HEK293 (cell line): ENCODE measurements around the gene TARBP1.

ENCODE experiments used
- CTCF ChIA-PET: fragments of 350-600 bp; formaldehyde crosslinking; extraction: SDS; loops from one replicate; lab custom pipeline; 2021; ENCODE audit warnings: antibody characterized with exemption; lab: Yijun Ruan, JAX
- POLR2A ChIA-PET: fragments of 300-600 bp; formaldehyde crosslinking; extraction: SDS; loops from one replicate; lab custom pipeline; 2020; ENCODE audit warnings: antibody characterized with exemption, inconsistent platforms; lab: Yijun Ruan, JAX
- H3K27ac ChIP-seq: fragments of 200-500 bp; sonication (Bioruptor generic); 2 replicates; pipeline ENCODE4 v1.5.1; 2014; ENCODE audit warnings: low read depth, low read length, control low read depth, inconsistent platforms; ENCODE audit errors: extremely low read depth
- H3K36me3 ChIP-seq, 2 experiments: fragments of 200-500 bp in 1 of 2; sonication (Bioruptor generic) in 1 of 2; 1 replicate in 1 of 2; 2 replicates in 1 of 2; pipeline ENCODE4 v1.5.1; 2014 to 2017; ENCODE audit warnings: inconsistent platforms in 2 of 2, low read length in 2 of 2; ENCODE audit not compliant: control insufficient read depth in 2 of 2, insufficient read depth in 1 of 2
- H3K4me1 ChIP-seq: fragments of 200-500 bp; sonication (Bioruptor generic); 2 replicates; pipeline ENCODE4 v1.5.1; 2014; ENCODE audit warnings: mild to moderate bottlenecking, low read length, inconsistent platforms; ENCODE audit not compliant: control insufficient read depth, insufficient read depth
- H3K4me3 ChIP-seq: 2 replicates; pipeline ENCODE4 v1.5.1; 2011; ENCODE audit warnings: low read depth, mild to moderate bottlenecking, control low read depth, low read length, moderate library complexity
- H3K9me3 ChIP-seq: fragments of 200-500 bp; sonication (Bioruptor generic); 2 replicates; pipeline ENCODE4 v1.5.1; 2014; ENCODE audit warnings: low read depth, low read length, inconsistent platforms; ENCODE audit not compliant: control insufficient read depth, insufficient read depth
- KLF10 ChIP-seq: fragments of 450-650 bp; IDR thresholded peaks from 2 replicates; pipeline ENCODE4 v1.5.1; 2018; ENCODE audit warnings: missing biosample characterization, mild to moderate bottlenecking, missing genetic modification characterization
- OSR2 ChIP-seq: fragments of 450-650 bp; formaldehyde crosslinking; IDR thresholded peaks from 2 replicates; pipeline ENCODE4 v1.5.1; 2016; ENCODE audit warnings: missing biosample characterization, missing genetic modification characterization
- SP3 ChIP-seq: fragments of 450-650 bp; formaldehyde crosslinking; IDR thresholded peaks from 2 replicates; pipeline ENCODE4 v1.5.1; 2016; ENCODE audit warnings: missing biosample characterization, missing genetic modification characterization
- TRIM28 ChIP-seq: IDR thresholded peaks from 2 replicates; pipeline ENCODE4 v1.6.1; 2011; ENCODE audit warnings: low read length, control low read depth, borderline replicate concordance
- ZBTB1 ChIP-seq: fragments of 450-650 bp; formaldehyde crosslinking; IDR thresholded peaks from 2 replicates; pipeline ENCODE4 v1.5.1; 2016; ENCODE audit warnings: missing biosample characterization, missing genetic modification characterization
- ZBTB7A ChIP-seq: fragments of 450-650 bp; formaldehyde crosslinking; IDR thresholded peaks from 2 replicates; pipeline ENCODE4 v1.5.1; 2016; ENCODE audit warnings: low read depth, missing biosample characterization, missing genetic modification characterization
- ZIC2 ChIP-seq: fragments of 450-650 bp; formaldehyde crosslinking; IDR thresholded peaks from 2 replicates; pipeline ENCODE4 v1.5.1; 2016; ENCODE audit warnings: missing biosample characterization, missing genetic modification characterization
- ZNF202 ChIP-seq: fragments of 450-650 bp; formaldehyde crosslinking; IDR thresholded peaks from 2 replicates; pipeline ENCODE4 v1.5.1; 2016; ENCODE audit warnings: missing biosample characterization, missing genetic modification characterization, borderline replicate concordance
- ZNF292 ChIP-seq: fragments of 450-650 bp; formaldehyde crosslinking; IDR thresholded peaks from 2 replicates; pipeline ENCODE4 v1.5.1; 2016; ENCODE audit warnings: low read depth, missing biosample characterization, missing genetic modification characterization, borderline replicate concordance
- ZNF404 ChIP-seq: fragments of 450-650 bp; formaldehyde crosslinking; IDR thresholded peaks from 2 replicates; pipeline ENCODE4 v1.5.1; 2017; ENCODE audit warnings: missing biosample characterization, missing genetic modification characterization
- ZNF48 ChIP-seq: fragments of 450-650 bp; formaldehyde crosslinking; IDR thresholded peaks from 2 replicates; pipeline ENCODE4 v1.5.1; 2016; ENCODE audit warnings: missing biosample characterization, missing genetic modification characterization
- ZNF571 ChIP-seq: fragments of 450-650 bp; formaldehyde crosslinking; IDR thresholded peaks from 2 replicates; pipeline ENCODE4 v1.5.0; 2017; ENCODE audit warnings: missing biosample characterization, missing genetic modification characterization
- ZNF629 ChIP-seq: fragments of 450-650 bp; formaldehyde crosslinking; IDR thresholded peaks from 2 replicates; pipeline ENCODE4 v1.5.1; 2017; ENCODE audit warnings: missing biosample characterization, missing genetic modification characterization
- ZNF645 ChIP-seq: fragments of 450-650 bp; formaldehyde crosslinking; IDR thresholded peaks from 2 replicates; pipeline ENCODE4; 2016; ENCODE audit warnings: missing biosample characterization, missing genetic modification characterization
- ZNF747 ChIP-seq: fragments of 450-650 bp; formaldehyde crosslinking; IDR thresholded peaks from 2 replicates; pipeline ENCODE4 v1.5.1; 2016; ENCODE audit warnings: missing biosample characterization, missing genetic modification characterization
- TF ChIP-seq, protein P1 (sequence below): fragments of 450-650 bp; formaldehyde crosslinking; IDR thresholded peaks from 2 replicates; pipeline ENCODE4 v1.5.1; 2016; ENCODE audit warnings: missing biosample characterization, missing genetic modification characterization
- TF ChIP-seq, protein P2 (sequence below): fragments of 450-650 bp; formaldehyde crosslinking; IDR thresholded peaks from 2 replicates; pipeline ENCODE4 v1.5.1; 2016; ENCODE audit warnings: missing biosample characterization, missing genetic modification characterization
- TF ChIP-seq, protein P3 (sequence below): fragments of 450-650 bp; formaldehyde crosslinking; IDR thresholded peaks from 2 replicates; pipeline ENCODE4 v1.5.1; 2016; ENCODE audit warnings: missing biosample characterization, missing genetic modification characterization
- TF ChIP-seq, protein P4 (sequence below): fragments of 450-650 bp; formaldehyde crosslinking; IDR thresholded peaks from 2 replicates; pipeline ENCODE4 v1.5.1; 2016; ENCODE audit warnings: missing biosample characterization, missing genetic modification characterization

The TARBP1 gene

DNA sequence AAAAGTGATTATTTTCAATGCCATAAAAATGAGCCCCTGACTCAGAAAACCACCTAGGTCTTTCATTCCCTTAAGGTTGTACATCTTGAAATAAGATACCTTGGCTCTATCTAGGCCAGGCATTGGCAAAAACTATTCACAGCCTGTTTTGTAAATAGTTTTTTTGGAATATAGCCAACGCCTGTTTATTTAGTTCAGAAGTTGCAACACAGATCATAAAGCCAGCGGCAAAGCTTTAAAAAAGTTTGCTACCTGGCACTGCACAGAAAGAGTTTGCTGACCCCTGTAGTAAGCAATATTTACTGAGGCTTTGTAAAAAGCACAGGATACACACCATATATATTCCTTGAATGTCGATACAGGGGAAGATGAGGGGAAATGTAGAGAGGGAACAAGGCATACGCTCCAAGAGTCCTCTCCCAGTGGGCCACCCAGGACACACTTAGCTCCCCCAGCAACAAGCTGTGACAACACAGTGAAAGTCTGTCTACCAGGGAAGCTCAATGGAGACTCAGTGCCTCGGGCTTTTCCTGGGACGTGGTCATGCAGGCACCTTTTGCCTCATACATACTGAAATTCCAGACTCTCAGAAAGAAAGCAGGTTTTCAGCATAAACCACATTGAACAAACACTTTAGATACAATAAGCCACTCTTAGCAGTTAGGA, 20.5 kb downstream of the TARBP1 start (continued):
- TF ChIP-seq, protein P1, sequence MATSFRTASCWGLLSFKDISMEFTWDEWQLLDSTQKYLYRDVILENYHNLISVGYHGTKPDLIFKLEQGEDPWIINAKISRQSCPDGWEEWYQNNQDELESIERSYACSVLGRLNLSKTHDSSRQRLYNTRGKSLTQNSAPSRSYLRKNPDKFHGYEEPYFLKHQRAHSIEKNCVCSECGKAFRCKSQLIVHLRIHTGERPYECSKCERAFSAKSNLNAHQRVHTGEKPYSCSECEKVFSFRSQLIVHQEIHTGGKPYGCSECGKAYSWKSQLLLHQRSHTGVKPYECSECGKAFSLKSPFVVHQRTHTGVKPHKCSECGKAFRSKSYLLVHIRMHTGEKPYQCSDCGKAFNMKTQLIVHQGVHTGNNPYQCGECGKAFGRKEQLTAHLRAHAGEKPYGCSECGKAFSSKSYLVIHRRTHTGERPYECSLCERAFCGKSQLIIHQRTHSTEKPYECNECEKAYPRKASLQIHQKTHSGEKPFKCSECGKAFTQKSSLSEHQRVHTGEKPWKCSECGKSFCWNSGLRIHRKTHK (tag by site-specific recombination): no peak
- TF ChIP-seq OSR2 (tag by site-specific recombination): peak; percentile 77
- TF ChIP-seq, protein P2, sequence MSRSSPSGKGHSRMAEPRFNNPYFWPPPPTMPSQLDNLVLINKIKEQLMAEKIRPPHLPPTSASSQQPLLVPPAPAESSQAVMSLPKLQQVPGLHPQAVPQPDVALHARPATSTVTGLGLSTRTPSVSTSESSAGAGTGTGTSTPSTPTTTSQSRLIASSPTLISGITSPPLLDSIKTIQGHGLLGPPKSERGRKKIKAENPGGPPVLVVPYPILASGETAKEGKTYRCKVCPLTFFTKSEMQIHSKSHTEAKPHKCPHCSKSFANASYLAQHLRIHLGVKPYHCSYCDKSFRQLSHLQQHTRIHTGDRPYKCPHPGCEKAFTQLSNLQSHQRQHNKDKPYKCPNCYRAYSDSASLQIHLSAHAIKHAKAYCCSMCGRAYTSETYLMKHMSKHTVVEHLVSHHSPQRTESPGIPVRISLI: no peak
- TF ChIP-seq ZBTB1 (tag by site-specific recombination): no peak
- TF ChIP-seq ZNF292: no peak
- no peak for TF ChIP-seq ZNF202
- TF ChIP-seq ZNF404 (tag by site-specific recombination): no peak
- TF ChIP-seq, protein P3, sequence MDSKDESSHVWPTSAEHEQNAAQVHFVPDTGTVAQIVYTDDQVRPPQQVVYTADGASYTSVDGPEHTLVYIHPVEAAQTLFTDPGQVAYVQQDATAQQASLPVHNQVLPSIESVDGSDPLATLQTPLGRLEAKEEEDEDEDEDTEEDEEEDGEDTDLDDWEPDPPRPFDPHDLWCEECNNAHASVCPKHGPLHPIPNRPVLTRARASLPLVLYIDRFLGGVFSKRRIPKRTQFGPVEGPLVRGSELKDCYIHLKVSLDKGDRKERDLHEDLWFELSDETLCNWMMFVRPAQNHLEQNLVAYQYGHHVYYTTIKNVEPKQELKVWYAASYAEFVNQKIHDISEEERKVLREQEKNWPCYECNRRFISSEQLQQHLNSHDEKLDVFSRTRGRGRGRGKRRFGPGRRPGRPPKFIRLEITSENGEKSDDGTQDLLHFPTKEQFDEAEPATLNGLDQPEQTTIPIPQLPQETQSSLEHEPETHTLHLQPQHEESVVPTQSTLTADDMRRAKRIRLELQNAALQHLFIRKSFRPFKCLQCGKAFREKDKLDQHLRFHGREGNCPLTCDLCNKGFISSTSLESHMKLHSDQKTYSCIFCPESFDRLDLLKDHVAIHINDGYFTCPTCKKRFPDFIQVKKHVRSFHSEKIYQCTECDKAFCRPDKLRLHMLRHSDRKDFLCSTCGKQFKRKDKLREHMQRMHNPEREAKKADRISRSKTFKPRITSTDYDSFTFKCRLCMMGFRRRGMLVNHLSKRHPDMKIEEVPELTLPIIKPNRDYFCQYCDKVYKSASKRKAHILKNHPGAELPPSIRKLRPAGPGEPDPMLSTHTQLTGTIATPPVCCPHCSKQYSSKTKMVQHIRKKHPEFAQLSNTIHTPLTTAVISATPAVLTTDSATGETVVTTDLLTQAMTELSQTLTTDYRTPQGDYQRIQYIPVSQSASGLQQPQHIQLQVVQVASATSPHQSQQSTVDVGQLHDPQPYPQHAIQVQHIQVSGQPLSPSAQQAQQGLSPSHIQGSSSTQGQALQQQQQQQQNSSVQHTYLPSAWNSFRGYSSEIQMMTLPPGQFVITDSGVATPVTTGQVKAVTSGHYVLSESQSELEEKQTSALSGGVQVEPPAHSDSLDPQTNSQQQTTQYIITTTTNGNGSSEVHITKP: 0 out of 2 replicates have a peak, but pooled peaks have one; percentile 11
- TF ChIP-seq, all 188 proteins: peak for 18

DNA sequence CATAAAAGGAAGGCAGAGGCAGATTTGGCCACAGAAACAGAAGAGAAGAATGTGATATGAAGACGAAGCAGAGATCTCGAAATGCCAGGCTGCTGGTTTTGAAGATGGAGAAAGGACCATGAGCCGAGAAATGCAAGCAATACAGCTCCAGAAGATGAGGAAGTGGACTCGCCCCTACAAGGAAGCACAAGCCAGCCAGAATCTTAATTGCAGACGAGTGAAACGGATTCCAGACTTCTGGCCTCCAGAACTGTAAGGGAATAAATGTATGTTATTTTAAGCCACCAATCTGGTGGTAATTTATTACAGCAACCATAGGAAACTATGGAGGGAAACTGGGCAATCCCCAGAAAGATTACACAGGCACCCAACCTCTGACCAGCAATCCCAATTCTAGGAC, 24.1 kb downstream of the TARBP1 start:
- H3K9me3 ChIP-seq: no peaks in the 10 kb centered on the region
- H3K4me3 ChIP-seq: no peak overlapping the region
- no peak overlapping the region for H3K27ac ChIP-seq
- ChIA-PET POLR2A (no interaction called here), CTCF (interaction anchor here (0.6 to 1.1 kb wide), 4 partner anchors 12 to 339 kb away, joined by 3 to 4 read pairs (median 4); no protein-coding TSS in a partner anchor)
- H3K36me3 ChIP-seq: peaks cover 27 to 78% of the 10 kb centered on the region in 2 experiments
- no peak for TF ChIP-seq ZNF571 (tag by site-specific recombination)
- no peak for TF ChIP-seq KLF10 (tag by site-specific recombination)
- TF ChIP-seq ZNF48 (tag by site-specific recombination): no peak
- TF ChIP-seq ZNF747 (tag by site-specific recombination): no peak
- TF ChIP-seq, protein P4, sequence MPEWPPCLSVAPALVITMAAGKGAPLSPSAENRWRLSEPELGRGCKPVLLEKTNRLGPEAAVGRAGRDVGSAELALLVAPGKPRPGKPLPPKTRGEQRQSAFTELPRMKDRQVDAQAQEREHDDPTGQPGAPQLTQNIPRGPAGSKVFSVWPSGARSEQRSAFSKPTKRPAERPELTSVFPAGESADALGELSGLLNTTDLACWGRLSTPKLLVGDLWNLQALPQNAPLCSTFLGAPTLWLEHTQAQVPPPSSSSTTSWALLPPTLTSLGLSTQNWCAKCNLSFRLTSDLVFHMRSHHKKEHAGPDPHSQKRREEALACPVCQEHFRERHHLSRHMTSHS (tag by site-specific recombination): no peak
- TF ChIP-seq ZNF645 (tag by site-specific recombination): no peak
- TF ChIP-seq ZIC2 (tag by site-specific recombination): no peak
- TF ChIP-seq TRIM28: no peak
- no peak for TF ChIP-seq ZNF629 (tag by site-specific recombination)
- TF ChIP-seq SP3 (tag by site-specific recombination): no peak
- no peak for TF ChIP-seq ZBTB7A (tag by site-specific recombination)
- H3K4me1 ChIP-seq: peaks cover 11% of the 10 kb centered on the region
